Fibroblast of skin of back (primary cell): ENCODE measurements around the gene CYBC1.
"Not testable (repeated sequence)": the region's sequence is repeated elsewhere in the genome, so short reads cannot be mapped to it uniquely, and the experiment has no call there.

Source experiments
- DNase-seq: peaks from one replicate; pipeline ENCODE4 v3.0.0-alpha.2; 2013

CYBC1 gene

GRCh38 chr17:82477934-82478333 is 27.4 kb upstream of the CYBC1 start:
- DNase-seq = no peak

DNA sequence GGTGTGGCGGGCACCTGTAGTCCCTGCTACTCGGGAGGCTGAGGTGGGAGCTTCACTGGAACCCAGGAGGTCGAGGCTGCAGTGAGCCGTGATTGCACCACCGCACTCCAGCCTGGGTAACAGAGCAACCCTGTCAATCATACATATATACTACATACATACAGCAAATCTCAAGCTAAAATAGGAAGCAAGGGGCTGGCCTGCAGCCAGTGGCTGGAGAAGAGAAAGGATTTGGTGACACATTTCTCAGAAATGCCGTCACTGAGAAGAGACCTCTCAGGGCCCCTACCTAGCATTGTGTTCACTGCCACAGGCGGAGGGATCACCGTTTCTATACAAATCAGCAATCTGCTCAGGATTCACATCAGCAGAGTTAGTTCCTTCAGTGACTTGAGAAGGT is 24.9 kb upstream of the CYBC1 start:
- DNase-seq = peak; percentile 63

GRCh38 chr17:82474223-82475010 is 23.9 kb upstream of the CYBC1 start:
- DNase-seq = no peak

DNA sequence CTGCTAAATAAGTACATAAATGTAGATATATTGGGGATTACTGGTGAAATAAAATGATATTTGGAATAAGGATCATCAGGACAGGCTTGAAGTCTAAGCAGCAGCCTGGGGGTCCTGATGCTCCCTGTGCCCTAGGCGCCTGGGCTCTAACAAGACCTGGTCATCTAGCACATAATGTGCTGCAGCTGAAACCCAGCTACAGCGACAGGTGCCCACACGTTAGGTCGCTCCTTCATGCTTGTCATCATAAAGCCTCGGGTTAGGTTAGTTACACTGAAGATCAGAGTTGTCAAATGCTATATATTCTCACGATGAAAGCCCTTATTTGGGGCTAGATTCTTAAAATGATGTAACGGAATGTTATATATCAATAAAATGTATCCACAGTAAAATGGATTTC is 19.5 kb upstream of the CYBC1 start:
- DNase-seq = no peak

DNA sequence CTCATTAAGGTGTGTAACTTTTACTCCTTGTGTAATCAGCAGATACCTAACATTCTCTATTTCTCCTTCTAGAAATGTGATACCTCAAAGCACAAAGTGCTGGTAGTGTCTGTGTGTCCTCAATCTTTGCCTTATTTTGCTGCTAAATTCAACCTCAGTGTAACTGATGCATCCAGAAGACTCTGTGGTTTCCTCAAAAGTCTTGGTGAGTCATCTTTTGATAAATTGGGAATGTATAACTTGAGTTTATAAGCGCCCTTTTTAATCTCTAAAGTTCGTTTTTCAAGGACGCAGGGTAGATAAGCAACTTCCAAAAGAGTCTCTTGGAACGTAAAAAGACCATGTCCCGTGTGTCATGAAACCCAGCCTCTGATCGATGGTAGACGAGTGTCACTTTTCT is 18.1 kb upstream of the CYBC1 start:
- DNase-seq = no peak

DNA sequence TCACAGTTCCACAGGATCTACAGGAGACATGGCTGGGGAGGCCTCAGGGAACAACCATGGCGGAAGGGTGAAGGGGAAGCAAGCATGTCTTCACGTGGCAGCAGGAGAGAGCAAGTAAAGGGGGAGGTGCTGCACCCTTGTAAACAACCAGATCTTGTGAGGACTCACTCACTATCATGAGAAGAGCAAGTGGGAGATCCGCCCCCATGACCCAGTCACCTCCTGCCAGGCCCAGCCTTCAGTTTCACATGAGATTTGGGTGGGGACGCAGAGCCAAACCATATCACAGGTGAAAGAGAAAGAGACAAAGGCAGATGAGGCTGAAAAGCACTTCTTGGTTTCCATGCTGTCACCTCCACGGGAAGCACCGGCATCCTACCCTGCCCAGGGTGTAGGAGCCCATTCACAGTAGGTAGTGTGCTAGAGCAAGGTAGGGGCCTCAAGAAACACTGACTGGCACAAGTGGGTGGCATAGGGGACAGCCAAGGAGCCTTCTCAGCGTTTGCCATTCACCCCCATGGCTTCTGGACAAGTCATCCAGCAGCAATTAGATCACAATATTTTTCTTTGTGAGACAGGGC is 14.6 kb upstream of the CYBC1 start:
- DNase-seq = no peak

GRCh38 chr17:82464567-82464929 is 14.0 kb upstream of the CYBC1 start:
- no peak for DNase-seq

DNA sequence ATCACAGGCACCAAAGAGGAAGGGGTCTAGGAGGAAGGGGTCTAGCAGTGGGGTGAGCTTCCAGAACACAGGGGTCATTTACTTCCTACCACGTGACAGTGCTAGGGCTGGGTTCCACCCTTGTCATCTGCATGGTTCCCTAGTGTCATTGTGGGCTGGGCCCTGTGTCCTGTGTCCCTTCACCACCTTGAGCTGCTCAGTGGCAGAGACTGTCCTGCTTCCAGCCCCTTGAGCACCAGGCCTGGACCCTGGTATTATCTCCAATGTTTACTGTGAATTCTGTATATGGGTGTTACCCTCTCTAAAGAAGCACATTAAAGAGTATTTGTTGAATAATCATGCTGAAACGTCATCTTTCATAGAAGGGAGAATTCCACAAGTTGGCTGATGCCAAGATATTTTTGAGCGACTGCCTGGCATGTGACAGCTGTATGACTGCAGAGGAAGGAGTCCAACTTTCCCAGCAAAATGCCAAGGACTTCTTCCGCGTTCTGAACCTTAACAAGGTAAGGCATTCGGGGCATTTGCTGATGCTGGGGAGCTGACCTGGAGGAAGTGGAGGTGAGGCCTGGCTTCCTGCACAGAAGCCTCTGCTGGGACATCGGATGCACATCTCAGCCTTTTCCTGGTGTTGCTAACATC is 13.5 kb upstream of the CYBC1 start:
- no peak for DNase-seq

DNA sequence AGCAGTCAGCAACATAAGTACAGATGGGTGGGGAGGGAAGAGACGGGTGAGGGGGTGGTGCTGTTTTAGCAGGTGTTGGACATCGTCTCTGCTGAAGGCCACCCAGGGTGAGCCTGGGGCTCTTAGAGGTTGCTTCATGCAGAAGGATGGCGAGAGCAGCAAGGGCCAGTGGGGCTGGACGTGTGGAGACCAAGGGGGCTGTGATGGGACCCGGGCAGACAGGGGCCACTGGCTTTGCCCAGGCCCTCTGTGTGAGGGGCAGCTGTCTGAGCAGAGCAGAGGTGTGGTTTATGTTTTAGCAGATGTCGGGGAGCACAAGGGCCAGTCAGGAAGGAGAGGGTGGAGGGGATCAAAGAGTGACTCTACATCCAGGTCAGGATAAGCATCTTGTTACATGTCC is 12.8 kb upstream of the CYBC1 start:
- DNase-seq = no peak

- no peak for DNase-seq
These were observed 11.4 kb upstream of the CYBC1 start for GRCh38 chr17:82461827-82462524.

DNA sequence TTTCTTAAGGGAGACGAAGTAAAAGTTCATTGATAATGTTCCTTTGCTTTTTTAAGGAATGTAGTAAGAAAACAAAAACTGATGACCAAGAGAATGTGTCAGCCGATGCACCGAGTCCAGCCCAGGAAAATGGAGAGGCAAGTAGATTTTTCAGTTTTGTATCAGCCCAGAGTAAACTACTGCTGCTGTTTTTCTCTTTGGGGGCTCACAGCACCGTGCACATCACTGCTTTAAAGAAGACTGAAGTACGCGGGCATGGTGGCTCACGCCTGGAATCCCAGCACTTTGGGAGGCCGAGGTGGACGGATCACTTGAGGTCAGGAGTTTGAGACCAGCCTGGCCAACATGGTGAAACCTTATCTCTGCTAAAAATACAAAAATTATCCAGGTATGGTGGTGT is 9.4 kb upstream of the CYBC1 start:
- DNase-seq = not testable (repeated sequence)

DNA sequence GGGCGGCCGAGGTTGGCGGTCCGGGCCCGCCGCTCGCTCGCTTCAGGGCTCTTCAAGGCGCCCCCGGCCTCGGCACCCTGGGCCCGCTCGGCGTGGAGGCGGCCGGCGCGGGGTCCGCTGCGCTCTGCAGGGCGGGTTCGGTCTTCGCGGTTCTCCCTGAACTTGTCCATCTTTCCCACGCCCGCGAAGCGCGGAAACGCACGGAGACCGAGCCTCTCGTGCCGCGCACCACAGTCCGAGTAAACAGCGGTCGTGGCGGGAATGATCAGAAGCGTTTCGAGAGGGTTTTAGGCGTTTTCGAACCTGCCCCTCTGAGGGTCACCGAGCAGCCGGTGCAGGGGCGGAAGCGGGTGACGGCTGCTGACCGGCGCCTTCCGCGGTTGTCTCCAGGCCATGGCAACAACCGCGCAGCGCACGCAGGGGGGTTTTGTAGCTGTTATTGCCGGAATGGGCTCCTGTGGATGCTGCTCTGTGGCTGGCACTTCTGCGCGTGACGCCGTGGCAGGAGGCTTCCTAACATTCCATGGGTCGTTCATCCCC is 8.4 kb upstream of the CYBC1 start:
- DNase-seq = peak; percentile 31

DNA sequence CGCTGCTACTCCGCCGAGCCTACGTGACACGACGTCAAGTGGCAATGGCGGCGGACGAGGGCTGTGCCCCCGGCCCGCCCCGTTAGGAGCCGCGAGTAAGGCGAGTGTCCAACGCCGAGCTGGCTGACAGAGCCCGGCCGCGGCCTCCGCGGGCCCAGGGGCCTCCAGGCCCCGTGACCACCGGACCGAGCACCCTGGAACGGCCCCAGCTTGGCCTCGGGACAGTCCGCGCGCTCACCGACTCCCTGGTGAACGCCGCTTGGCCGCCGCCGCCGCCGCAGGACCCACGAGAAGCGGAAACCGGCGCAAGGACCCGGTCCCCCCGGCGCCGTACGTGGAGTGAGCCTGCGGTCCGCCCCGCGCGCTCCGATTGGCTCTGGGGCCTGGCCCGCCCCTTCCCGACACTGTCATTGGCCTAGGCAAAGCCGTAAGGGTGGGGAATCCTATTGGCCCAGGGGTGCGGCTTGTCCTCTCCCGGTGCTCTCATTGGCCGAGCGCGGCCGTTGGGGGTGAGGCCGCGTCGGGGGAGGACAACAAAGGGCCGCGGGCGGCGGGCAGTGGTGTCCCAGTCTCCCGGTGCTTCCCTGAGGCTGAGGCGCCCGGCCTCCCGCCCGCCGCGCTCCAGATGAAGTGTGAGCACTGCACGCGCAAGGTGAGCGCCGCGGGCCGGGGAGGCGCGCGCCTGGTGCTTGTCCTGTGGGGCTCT is 7.8 kb upstream of the CYBC1 start, which contains the start of gene NARF:
NARF (plus strand) TSS at position 563 of the 706 bp plus-strand sequence; CDS start at position 626, 63 bp downstream.
- DNase-seq = peak; percentile 99

- DNase-seq = no peak
These were observed 7.3 kb upstream of the CYBC1 start for GRCh38 chr17:82457929-82458178.

GRCh38 chr17:82457073-82457928 is 6.7 kb upstream of the CYBC1 start:
- no peak for DNase-seq

GRCh38 chr17:82453706-82454105 is 3.2 kb upstream of the CYBC1 start:
- DNase-seq = not testable (repeated sequence)

DNA sequence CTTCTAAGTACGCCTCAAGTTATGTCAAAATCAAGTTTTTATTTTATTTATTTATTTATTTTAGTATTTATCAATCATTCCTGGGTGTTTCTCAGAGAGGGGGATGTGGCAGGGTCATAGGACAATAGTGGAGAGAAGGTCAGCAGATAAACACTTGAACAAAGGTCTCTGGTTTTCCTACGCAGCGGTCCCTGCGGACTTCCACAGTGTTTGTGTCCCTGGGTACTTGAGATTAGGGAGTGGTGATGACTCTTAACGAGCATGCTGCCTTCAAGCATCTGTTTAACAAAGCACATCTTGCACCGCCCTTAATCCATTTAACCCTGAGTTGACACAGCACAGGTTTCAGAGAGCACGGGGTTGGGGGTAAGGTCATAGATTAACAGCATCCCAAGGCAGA is 2.6 kb upstream of the CYBC1 start:
- not testable (repeated sequence) for DNase-seq

GRCh38 chr17:82452162-82452561 is 1.6 kb upstream of the CYBC1 start:
- DNase-seq = no peak

- DNase-seq = no peak
These were observed 632 bp downstream of the CYBC1 start for GRCh38 chr17:82449883-82450356.

DNA sequence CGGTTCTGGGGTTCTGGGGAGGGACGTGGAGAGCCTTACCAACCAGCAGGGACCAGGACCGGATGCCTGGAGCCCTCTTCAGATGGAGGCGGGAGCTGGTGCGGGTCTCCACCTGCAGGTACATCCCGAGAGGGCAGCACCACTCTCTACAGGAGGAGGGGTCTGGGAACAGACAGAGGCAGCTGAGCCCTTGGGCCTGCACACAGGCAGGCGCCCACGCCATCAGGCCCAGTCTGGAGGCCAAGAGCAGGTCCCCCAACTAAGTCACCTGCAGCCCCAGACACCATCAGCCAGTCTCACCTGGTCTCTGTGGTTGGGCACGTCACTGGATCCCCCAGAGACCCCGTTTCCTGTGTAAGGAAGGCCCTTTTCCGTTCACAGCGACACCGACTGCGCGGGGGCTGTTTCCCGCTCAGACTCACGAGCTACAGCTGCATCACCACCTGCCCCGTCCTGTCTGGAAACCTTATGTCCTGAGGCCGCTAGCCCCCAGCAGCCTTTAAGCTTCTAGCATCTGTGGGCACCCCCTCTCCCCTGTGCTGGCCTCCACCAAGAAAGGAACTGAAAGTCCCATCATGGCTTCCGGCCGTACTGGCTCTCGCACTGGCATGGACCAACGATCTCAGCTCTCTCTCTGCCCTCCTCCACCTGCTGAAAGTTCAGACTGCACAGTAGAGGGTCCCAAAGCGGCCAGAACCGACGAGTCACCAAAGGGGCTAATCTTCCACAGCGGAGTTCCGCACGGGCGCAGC is 1.2 kb downstream of the CYBC1 start:
- no peak for DNase-seq

- no peak for DNase-seq
These were observed 2.7 kb downstream of the CYBC1 start for GRCh38 chr17:82447876-82448275.
